OCI-LY7 (cell line): ENCODE results near the gene LGALS9. TPM values are rescaled to one million over a fixed set of nuclear protein-coding genes. Genes with fewer than 3 reads are reported as not detected.
A peak's percentile ranks its signal among the peaks of the same experiment; 100 is the strongest.

Source experiments
- BruUV-seq: library from RNA; stranded (reverse); fragments of 400-500 nt; replicated peaks from 2 replicates; lab custom pipeline; 2021; lab: Mats Ljungman, UMichigan
- CTCF ChIA-PET: fragments of 300-600 bp; sonication (Branson Sonifier 250); formaldehyde crosslinking; loops from one replicate; lab custom pipeline; 2022; ENCODE audit warnings: antibody characterized with exemption; ENCODE audit not compliant: unreplicated experiment; lab: Charles Lee
- POLR2A ChIA-PET: fragments of 300-600 bp; sonication (Branson Sonifier 250); formaldehyde crosslinking; loops from one replicate; lab custom pipeline; 2022; ENCODE audit warnings: antibody characterized with exemption; lab: Charles Lee
- DNase-seq: peaks from one replicate; pipeline ENCODE4 v3.0.0-alpha.2; 2015; ENCODE audit warnings: low spot score
- H2AFZ ChIP-seq: fragments of 200-600 bp; sonication (generic), shearing (Covaris generic); 2 replicates; pipeline ENCODE4 v1.6.1; 2014; ENCODE audit warnings: mild to moderate bottlenecking, antibody characterized with exemption, low read length, moderate library complexity
- H3K27ac ChIP-seq: fragments of 200-600 bp; sonication (generic); 2 replicates; pipeline ENCODE4 v1.5.1; 2014; ENCODE audit warnings: mixed run types, low read depth, mild to moderate bottlenecking, moderate library complexity, low read length, inconsistent platforms; ENCODE audit not compliant: poor library complexity, severe bottlenecking
- H3K36me3 ChIP-seq: fragments of 200-600 bp; sonication (generic); 2 replicates; pipeline ENCODE4 v1.6.1; 2014; ENCODE audit warnings: mild to moderate bottlenecking, antibody characterized with exemption, low read length, moderate library complexity, mixed read lengths; ENCODE audit not compliant: insufficient read depth
- H3K4me1 ChIP-seq: fragments of 200-600 bp; sonication (generic); 2 replicates; pipeline ENCODE4 v1.5.1; 2014; ENCODE audit warnings: mild to moderate bottlenecking, low read length; ENCODE audit not compliant: insufficient read depth, poor library complexity, severe bottlenecking
- H3K4me2 ChIP-seq: fragments of 200-600 bp; sonication (generic); 2 replicates; pipeline ENCODE4 v1.6.1; 2014; ENCODE audit warnings: mild to moderate bottlenecking, low read length
- H3K4me3 ChIP-seq: fragments of 200-600 bp; sonication (generic); 2 replicates; pipeline ENCODE4 v1.5.1; 2014; ENCODE audit warnings: mild to moderate bottlenecking, low read depth, low read length; ENCODE audit not compliant: poor library complexity, severe bottlenecking
- H3K79me2 ChIP-seq: fragments of 200-600 bp; sonication (generic); 2 replicates; pipeline ENCODE4 v1.6.1; 2016; ENCODE audit warnings: low read depth, mild to moderate bottlenecking, low read length, moderate library complexity, mixed read lengths; ENCODE audit not compliant: insufficient read depth
- H3K9me2 ChIP-seq: fragments of 200-600 bp; sonication (generic); 2 replicates; pipeline ENCODE4 v1.6.1; 2016; ENCODE audit warnings: mild to moderate bottlenecking, low read length, mixed read lengths; ENCODE audit not compliant: insufficient read depth
- H3K9me3 ChIP-seq: fragments of 200-600 bp; sonication (generic); 2 replicates; pipeline ENCODE4 v1.6.1; 2014; ENCODE audit warnings: mild to moderate bottlenecking, mixed run types, low read length, mixed read lengths
- H4K20me1 ChIP-seq: fragments of 200-600 bp; sonication (generic); 2 replicates; pipeline ENCODE4 v1.6.1; 2014; ENCODE audit warnings: mild to moderate bottlenecking, antibody characterized with exemption, low read length, moderate library complexity, mixed read lengths; ENCODE audit not compliant: insufficient read depth
- CTCF ChIP-seq: fragments of 200-600 bp; sonication (generic); conservative IDR thresholded peaks from 2 replicates; pipeline ENCODE4 v1.5.1; 2014; ENCODE audit warnings: mild to moderate bottlenecking, antibody characterized with exemption, low read length, moderate library complexity, mixed read lengths
- EZH2phosphoT487 ChIP-seq: fragments of 200-600 bp; sonication (generic); IDR thresholded peaks from 2 replicates; pipeline ENCODE4 v1.6.1; 2018; ENCODE audit warnings: low read depth, borderline replicate concordance, mild to moderate bottlenecking, mixed run types, antibody characterized with exemption, low read length, moderate library complexity, mixed read lengths
- intact Hi-C: fragments of 100-400 bp; cut with micrococcal nuclease; formaldehyde crosslinking; loops from one replicate; pipeline ENCODE4 v1.10.0; 2022; ENCODE audit not compliant: unreplicated experiment
- total RNA-seq, 2 experiments: library from RNA; depleted of rRNA in 1 of 2; stranded (reverse); fragments of >200 nt in 1 of 2; shearing (Covaris generic) in 1 of 2; gene quantifications; 2 replicates each; pipeline ENCODE4 v1.2.3, GENCODE V29; 2014 to 2022

Gene LGALS9
- total RNA-seq, 2 experiments from 2014 or later, result 2.2 to 4.2 TPM

GRCh38 chr17:27608328-27609230 is 22.4 kb upstream of the LGALS9 start:
- no peak for DNase-seq

GRCh38 chr17:27609611-27610303 is 21.2 kb upstream of the LGALS9 start:
- no peaks in the 10 kb centered on the region for H3K9me3 ChIP-seq
- H3K27ac ChIP-seq, result no peak overlapping the region
- no peaks in the 10 kb centered on the region for H3K4me1 ChIP-seq
- no peak overlapping the region for H3K4me3 ChIP-seq
- H3K79me2 ChIP-seq, result no peaks in the 10 kb centered on the region
- no TSS peak for BruUV-seq
- H2AFZ ChIP-seq, result no peak overlapping the region
- TF ChIP-seq CTCF (peak; percentile 72), EZH2phosphoT487 (no peak)
- CTCF ChIA-PET, result no interaction called here
- intact Hi-C loops, result no loop called here
- peak; percentile 34 for DNase-seq
- no peaks in the 10 kb centered on the region for H3K36me3 ChIP-seq
- H4K20me1 ChIP-seq, result no peaks in the 10 kb centered on the region
- POLR2A ChIA-PET, result no interaction called here
- H3K4me2 ChIP-seq, result no peak overlapping the region
- no peaks in the 10 kb centered on the region for H3K9me2 ChIP-seq

More at GRCh38 chr17:27608328-27609230, 22.4 kb upstream of the LGALS9 start:
- no peak overlapping the region for H3K4me2 ChIP-seq
- no peaks in the 10 kb centered on the region for H3K79me2 ChIP-seq
- H3K4me1 ChIP-seq, result no peaks in the 10 kb centered on the region
- H3K27ac ChIP-seq, result no peak overlapping the region
- H3K36me3 ChIP-seq, result no peaks in the 10 kb centered on the region
- no peaks in the 10 kb centered on the region for H3K9me3 ChIP-seq
- no peak overlapping the region for H2AFZ ChIP-seq
- no TSS peak for BruUV-seq
- ChIA-PET CTCF (interaction anchor here (0.8 kb wide), 1 partner anchor 15 kb away, joined by 3 read pairs; no protein-coding TSS in a partner anchor), POLR2A (no interaction called here)
- H3K9me2 ChIP-seq, result no peaks in the 10 kb centered on the region
- no peaks in the 10 kb centered on the region for H4K20me1 ChIP-seq
- intact Hi-C loops, result no loop called here
- no peak overlapping the region for H3K4me3 ChIP-seq
- TF ChIP-seq EZH2phosphoT487 (no peak), CTCF (no peak)
